NCI-H526 (cell line): ENCODE data around the gene CHML.
A peak's percentile ranks its signal among the peaks of the same experiment; 100 is the strongest.

Experiments used
- DNase-seq, 2 experiments: peaks; one replicate each; lab custom pipeline; 2025; lab: John Stamatoyannopoulos, UW

The CHML gene

GRCh38 chr1:241646201-241646600 is 6.0 kb upstream of the CHML start:
- DNase-seq = no peak

- DNase-seq = no peak
Observed at GRCh38 chr1:241645199-241645598, 5.0 kb upstream of the CHML start.

DNA sequence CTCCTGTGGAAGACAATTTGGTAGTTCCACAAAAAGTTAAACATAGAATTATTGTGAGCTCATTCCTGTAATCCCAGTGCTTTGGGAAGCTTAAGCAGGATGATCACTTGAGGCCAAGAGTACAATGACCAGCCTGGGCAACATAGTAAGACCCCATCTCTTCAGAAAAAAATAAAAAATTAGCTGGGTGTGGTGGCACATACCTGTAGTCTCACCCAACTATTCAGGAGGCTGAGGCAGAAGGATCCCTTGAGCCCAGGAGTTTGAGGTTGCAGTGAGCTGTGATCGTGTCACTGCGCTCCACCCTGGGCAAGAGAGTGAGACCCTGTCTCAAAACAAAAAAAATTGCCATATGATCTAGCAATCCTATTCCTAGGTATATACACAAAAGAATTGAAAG is 4.1 kb upstream of the CHML start:
- no peak for DNase-seq

- DNase-seq = no peak
Observed at GRCh38 chr1:241642593-241642944, 2.4 kb upstream of the CHML start.

- DNase-seq = no peak
Observed at GRCh38 chr1:241641773-241642592, 1.8 kb upstream of the CHML start.

GRCh38 chr1:241640867-241641622 is 876 bp upstream of the CHML start:
- DNase-seq = no peak

DNA sequence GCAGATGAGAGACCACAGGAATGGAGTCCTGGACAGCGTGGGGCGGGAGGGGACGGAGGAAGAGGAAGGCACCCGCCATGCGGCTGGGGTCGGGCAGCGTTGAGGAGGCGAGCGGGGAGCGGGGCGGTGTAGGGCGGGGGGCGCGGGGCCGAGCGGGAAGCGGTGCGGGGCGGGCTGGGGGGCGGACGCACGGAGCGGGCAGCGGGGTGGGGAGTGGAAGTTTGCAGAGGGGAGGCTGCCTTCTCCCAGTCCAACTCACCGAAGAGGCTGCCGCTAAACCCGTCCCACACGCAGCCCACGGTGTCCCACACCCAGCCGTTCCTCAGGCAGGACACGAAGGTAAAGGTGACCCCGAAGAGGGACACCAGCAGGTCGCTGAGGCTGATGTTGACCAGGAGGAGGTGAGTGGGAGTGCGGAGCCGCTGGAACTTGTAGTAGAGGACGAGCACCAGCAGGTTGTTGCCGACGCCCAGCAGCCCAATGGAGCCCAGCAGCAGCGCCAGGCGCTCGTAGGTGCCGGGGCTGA is 483 bp downstream of the CHML start:
- peak in 1 of 2 experiments; percentile 53 for DNase-seq

- peak; percentile 4 to 10 for DNase-seq
Observed at GRCh38 chr1:241638909-241639622, 1.1 kb downstream of the CHML start.

DNA sequence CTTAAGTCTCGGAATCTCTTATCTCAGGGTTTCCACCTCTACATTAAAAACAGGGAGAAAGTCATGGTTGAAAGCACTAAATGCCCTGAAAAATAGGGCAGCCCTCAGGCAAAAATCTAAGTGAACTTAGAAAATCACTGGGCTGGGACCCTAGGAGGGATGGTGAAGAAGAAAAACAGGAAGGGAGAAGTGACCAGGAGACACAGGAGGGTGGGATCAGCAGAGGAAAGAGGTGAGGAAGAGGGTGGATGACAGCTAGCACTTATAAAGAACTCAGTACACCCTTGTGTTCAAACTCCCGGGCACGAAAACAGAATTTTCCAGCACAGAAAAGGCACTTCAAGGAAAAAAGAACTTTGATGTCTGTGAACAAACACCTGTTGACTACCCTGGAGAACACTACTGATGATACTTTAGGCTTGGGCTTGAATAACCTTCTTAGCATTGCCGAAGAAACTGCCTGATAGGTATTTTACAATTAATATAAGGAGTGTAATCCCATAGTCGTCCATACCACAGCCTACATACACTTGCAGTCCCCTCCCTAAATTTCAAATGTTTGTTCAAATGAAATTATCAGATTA is 2.0 kb downstream of the CHML start:
- DNase-seq = no peak

DNA sequence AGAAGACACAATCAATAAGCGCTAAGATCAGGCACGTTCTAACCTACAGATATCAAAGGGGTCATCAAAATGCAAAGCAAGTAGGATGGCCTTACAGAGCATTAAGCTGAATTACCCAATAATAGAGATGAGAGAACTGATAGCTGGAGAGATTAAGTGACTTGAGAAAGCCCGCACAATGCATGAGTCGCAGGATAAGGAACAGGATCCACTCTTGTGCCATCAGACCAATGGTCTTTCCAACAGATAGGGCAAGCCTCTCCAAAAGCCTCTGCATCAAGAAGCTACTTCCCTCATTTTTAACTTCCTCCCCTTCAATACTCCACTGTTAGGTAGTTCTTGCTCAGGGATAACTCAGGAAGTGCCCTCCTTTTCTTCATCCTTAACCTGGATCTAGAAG is 2.6 kb downstream of the CHML start:
- DNase-seq = no peak

GRCh38 chr1:241637046-241637590 is 3.1 kb downstream of the CHML start:
- DNase-seq = no peak

- no peak for DNase-seq
Observed at GRCh38 chr1:241636291-241636690, 3.9 kb downstream of the CHML start.

GRCh38 chr1:241635556-241636152 is 4.5 kb downstream of the CHML start:
- no peak for DNase-seq

DNA sequence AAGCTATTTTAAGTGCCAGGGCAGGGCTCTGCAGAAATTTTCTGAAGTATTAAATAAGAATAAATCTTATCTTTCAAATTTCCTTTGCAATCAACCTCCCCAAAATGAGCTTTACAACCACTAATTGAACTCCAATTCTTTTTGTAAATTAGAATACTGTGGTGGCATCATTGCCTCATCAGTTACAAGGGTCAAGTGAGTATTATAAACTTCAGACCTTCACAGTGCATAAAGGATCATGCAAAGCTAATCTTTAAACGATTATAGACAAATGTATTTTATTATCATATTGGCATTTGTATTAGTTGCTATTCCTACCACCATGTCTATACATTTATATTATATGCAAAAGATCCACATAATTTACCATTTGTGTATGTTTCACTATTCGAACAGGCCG is 7.2 kb downstream of the CHML start:
- no peak for DNase-seq

- no peak for DNase-seq
Observed at GRCh38 chr1:241631674-241632073, 8.5 kb downstream of the CHML start.

GRCh38 chr1:241630899-241631298 is 9.3 kb downstream of the CHML start:
- DNase-seq = no peak

DNA sequence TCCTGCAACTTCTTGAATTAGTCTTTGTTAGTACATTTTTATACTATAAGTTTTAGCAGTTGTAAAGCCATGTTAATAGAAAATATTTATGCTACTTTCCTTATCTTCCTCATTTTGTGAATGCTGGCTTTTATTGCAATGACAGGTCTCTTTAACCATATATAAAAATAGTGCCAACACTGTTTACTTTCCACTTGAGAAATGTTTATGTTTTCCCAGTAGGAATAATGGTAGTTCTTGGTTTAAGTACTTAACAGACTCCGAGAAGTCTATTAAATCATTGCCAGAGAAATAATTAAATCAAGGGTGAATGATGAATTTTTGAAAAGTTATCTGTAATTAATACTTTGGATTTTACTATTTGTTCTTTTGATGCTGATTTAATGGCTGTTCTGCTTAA is 9.7 kb downstream of the CHML start:
- DNase-seq = no peak

DNA sequence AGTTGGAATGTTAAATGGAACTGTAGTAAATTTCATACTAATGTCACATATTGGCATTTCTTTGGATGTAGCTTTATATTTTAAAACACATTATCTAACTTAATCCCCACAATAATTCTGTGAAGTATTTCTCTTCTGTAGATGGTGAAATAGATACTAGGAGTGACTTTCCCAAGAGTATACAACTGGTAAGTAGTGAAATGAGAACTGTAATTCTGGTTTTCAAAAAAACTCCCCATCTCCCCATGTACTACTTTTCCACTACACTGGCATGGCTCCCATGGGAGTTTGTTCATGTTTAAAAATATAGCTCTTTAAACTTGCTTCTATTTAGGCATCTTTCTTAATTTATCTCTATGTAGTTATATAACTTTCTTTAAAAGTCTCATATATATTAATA is 10.2 kb downstream of the CHML start:
- DNase-seq = no peak

- DNase-seq = peak in 1 of 2 experiments; percentile 12
Observed at GRCh38 chr1:241627453-241628259, 12.5 kb downstream of the CHML start.

- no peak for DNase-seq
Observed at GRCh38 chr1:241624935-241625334, 15.2 kb downstream of the CHML start.

GRCh38 chr1:241622669-241623068 is 17.5 kb downstream of the CHML start:
- no peak for DNase-seq
